Measurements from ENCODE around the gene USH2A.
"Not testable (repeated sequence)": the region's sequence is repeated elsewhere in the genome, so short reads cannot be mapped to it uniquely, and the experiment has no call there.

USH2A gene

DNA sequence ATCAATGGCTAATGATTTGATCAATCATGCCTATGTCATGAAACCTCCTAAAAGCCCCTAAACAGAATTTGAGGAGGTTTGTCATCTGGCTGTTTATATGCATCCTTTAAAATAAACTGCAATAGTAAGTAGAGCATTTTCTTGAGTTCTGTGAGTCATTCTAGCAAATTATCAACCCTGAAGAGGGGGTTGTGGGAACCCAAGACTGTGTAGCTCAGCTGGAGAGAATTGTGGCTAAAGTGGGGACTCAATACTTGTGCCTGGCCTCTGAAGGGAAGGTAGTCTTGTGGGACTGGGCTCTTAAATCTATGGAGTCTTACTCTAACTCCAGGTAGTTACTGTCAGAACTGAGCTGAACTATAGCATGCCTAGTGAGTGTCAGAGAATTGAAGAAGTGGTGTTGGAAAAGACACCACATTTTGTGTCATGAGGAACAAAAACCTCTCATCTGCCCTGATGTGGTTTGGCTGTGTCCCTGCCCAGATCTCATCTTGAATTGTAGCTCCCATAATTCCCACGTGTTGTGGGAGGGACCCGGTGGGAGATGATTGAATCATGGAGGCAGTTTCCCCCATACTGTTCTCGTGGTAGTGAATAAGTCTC lies 402.4 kb downstream of the USH2A start:
- TF ChIP-seq, protein P1, sequence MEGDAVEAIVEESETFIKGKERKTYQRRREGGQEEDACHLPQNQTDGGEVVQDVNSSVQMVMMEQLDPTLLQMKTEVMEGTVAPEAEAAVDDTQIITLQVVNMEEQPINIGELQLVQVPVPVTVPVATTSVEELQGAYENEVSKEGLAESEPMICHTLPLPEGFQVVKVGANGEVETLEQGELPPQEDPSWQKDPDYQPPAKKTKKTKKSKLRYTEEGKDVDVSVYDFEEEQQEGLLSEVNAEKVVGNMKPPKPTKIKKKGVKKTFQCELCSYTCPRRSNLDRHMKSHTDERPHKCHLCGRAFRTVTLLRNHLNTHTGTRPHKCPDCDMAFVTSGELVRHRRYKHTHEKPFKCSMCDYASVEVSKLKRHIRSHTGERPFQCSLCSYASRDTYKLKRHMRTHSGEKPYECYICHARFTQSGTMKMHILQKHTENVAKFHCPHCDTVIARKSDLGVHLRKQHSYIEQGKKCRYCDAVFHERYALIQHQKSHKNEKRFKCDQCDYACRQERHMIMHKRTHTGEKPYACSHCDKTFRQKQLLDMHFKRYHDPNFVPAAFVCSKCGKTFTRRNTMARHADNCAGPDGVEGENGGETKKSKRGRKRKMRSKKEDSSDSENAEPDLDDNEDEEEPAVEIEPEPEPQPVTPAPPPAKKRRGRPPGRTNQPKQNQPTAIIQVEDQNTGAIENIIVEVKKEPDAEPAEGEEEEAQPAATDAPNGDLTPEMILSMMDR (IDR thresholded peaks at IDR 0.05; ENCODE audit: control insufficient read depth, insufficient read depth, low read depth, low read length, missing control alignments): no peak
- DNase-seq (ENCODE audit: low read depth): no peak
- H3K4me3 ChIP-seq (ENCODE audit: control insufficient read depth, low read depth, low read length): no peak overlapping the region

DNA sequence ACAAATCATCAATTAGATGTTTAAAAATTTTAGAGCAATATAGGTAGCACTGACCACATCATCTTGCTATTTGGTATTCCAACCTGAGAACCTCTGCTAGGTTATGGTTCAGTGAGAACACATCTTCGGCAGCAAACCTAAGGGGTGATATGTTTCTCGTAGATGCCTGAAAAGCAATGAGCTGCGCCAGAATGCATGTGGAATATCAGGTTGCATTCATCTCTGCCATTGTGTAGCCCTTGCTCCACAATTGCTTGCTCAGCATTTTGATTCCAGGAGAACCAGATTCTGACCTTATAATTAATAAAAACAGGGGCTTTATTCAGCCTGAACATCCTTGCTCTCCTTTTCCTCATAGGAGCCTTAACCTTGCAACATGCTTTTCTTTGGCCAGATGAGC lies 408.1 kb downstream of the USH2A start:
- H3K4me3 ChIP-seq (ENCODE audit: control insufficient read depth, low read depth, low read length): no peak overlapping the region
- no peak for DNase-seq (ENCODE audit: low read depth)
- TF ChIP-seq, protein P1 (IDR thresholded peaks at IDR 0.05; ENCODE audit: control insufficient read depth, insufficient read depth, low read depth, low read length, missing control alignments): no peak

DNA sequence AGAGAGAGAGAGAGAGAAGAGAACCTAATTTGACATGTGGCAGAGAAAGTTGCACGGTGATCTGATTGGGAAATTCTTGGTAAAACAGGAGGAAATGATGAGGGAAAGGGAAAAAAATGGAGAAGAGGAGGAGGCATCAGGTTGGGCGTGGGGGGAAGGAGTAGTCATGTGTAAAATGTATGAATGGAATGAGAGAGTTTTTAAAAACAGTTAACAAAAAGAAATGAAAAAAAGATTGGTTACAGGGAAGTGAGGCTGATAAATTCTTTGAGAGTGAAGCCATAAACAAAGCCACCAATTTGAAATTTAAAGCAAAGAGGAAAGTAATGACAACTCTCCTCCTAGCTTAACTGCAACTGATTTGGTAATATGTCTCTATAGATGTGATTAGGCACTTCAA lies 409.2 kb downstream of the USH2A start:
- H3K4me3 ChIP-seq (ENCODE audit: control insufficient read depth, low read depth, low read length): no peak overlapping the region
- no peak for DNase-seq (ENCODE audit: low read depth)
- TF ChIP-seq, protein P1 (IDR thresholded peaks at IDR 0.05; ENCODE audit: control insufficient read depth, insufficient read depth, low read depth, low read length, missing control alignments): no peak

DNA sequence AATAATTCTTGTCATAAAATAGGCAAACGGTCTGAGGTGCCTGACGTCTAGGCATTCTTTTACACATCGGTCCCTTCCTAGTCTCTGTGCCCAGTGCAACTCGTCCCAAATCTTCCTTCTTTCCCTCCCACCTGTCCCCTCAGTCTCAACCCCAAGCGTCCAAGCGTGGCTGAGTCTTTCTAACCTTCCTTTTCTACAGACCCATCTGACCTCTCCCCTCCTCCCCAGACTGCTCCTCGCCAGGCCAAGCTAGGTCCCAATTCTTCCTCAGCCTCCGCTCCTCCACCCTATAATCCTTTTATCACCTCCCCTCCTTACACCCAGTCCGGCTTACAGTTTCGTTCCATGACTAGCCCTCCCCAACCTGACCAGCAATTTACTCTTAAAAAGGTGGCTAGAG lies 413.8 kb downstream of the USH2A start:
- H3K4me3 ChIP-seq (ENCODE audit: control insufficient read depth, low read depth, low read length); DNase-seq (ENCODE audit: low read depth): not testable (repeated sequence)

DNA sequence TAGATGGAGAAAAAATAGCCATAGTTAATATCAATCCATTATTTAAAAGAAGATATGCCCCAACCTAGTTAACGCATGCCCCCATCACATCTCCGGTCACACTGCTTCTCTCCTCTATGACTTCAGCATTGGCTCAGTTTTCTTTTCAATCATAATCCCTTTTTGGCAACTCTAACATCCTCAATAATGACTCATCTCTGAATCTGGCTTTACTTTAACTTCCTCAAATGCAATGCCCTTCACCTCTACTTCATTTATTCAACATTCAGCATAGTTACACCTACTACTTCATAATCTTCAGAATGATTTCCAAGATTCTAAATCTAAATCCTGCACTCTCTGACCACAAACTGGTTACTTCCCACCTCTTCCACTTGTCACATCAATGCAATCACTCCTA lies 417.3 kb downstream of the USH2A start:
- TF ChIP-seq, protein P1 (IDR thresholded peaks at IDR 0.05; ENCODE audit: control insufficient read depth, insufficient read depth, low read depth, low read length, missing control alignments): no peak
- H3K4me3 ChIP-seq (ENCODE audit: control insufficient read depth, low read depth, low read length): no peak overlapping the region
- no peak for DNase-seq (ENCODE audit: low read depth)

DNA sequence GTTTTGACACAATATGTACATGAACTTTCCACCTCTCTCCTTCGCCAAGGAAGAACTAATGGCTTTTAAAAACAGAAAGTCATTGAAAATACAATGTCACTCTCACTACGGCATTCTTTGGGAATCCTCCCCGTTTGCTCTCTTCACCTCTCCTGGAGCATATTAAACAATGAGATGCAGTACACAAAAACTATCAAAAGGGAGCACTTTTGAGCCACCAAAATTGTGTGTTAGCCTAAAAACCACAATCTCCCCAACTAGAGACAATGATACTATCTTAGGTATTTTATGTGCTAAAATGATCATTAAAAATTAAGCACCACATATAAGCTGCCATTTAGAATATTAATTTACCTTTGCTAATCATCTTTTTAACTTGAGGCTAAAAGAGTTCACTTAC lies 430.6 kb downstream of the USH2A start:
- TF ChIP-seq, protein P1 (IDR thresholded peaks at IDR 0.05; ENCODE audit: control insufficient read depth, insufficient read depth, low read depth, low read length, missing control alignments): no peak
- H3K4me3 ChIP-seq (ENCODE audit: control insufficient read depth, low read depth, low read length): no peak overlapping the region
- no peak for DNase-seq (ENCODE audit: low read depth)

DNA sequence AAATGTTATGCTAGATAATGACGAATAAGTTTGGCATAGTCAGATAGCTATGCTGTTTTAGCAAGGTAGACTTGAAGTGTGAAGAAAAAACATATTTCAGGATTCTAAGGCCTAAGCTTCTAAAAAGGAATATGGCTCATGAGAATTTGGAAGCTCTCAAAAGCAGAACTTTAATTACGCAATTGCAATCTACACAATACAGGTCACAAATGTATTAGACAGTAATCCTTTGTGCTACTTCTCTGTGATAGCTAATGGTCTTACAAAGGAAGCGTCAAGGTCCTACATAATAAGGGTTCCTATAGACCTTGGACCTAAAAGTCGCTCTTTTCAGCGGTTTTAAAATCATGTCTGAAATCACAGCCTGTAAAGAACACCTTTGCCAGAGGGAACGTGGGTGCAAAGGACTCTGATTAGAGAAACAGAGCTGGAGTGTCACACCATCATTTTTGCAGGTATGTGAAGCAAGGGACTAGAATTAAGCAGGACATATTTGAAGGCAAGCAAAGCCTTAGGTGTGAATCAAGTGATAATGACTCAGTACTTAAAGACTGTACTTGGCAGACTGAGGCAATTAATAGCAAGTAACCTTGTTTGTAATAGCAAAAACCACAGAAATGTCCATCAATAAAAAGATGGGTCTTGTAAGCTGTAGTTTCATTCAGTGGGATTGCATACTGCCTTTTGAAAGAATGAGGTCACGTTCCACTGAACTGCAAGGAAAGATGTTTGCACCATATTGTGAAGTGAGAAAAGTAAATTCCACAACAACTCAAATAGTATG lies 436.0 kb downstream of the USH2A start:
- TF ChIP-seq, protein P1 (IDR thresholded peaks at IDR 0.05; ENCODE audit: control insufficient read depth, insufficient read depth, low read depth, low read length, missing control alignments): no peak
- H3K4me3 ChIP-seq (ENCODE audit: control insufficient read depth, low read depth, low read length): no peak overlapping the region
- DNase-seq (ENCODE audit: low read depth): no peak

Measured in AG09309 (cell line).